ENCODE results near the gene LDHD. TPM values are rescaled to one million over a fixed set of nuclear protein-coding genes. Genes with fewer than 3 reads are reported as not detected.

LDHD gene
- total and polyA plus RNA-seq, 12 donors, result 60.7 to 135 (median 89.5) TPM

DNA sequence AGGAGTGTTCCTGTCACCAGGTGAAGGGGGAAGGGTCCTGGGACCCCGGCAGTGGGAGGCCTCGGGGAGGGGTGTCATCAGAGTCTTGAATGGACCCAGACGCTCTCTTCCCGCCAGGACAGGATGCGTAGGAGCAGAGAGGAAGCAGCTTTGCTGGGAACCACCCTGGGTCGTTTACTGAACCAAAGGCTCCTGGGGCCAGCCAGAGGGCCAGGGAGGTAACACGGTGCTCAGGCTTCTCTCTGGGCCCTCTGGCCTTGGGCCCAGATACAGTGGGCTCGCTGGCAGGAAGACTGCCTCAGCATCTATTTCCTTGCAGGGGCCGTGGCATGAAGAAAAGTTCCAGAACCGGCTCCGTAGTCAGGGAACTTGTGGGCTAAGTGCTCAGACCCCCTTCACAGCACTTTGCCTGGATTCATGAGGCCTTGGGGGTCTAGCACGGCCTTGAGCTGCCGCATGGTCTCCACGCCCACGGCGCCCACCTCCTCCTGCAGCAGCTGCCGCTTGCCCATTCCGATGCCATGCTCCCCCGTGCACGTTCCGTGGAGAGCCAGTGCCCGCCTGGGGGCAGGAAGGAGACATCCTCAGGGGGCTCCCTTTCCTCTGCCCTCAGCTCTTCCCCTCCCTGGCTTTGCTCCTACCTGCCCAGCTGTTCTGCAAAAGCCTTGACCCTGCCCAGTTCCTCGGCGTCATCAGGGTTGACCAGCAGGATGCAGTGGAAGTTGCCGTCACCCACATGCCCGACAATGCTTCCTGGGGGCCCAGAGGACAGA, 4.4 kb downstream of the LDHD start:
- peak in 1 of 2 donors; percentile 66 for DNase-seq
- peaks cover 0 to 16% (median 0%) of the 10 kb centered on the region in 9 donors for H3K36me3 ChIP-seq
- no peaks in the 10 kb centered on the region for H3K9me3 ChIP-seq
- ATAC-seq, result peak in 5 of 8 donors; percentile 2 to 46 (median 8)
- TF ChIP-seq, protein P1, sequence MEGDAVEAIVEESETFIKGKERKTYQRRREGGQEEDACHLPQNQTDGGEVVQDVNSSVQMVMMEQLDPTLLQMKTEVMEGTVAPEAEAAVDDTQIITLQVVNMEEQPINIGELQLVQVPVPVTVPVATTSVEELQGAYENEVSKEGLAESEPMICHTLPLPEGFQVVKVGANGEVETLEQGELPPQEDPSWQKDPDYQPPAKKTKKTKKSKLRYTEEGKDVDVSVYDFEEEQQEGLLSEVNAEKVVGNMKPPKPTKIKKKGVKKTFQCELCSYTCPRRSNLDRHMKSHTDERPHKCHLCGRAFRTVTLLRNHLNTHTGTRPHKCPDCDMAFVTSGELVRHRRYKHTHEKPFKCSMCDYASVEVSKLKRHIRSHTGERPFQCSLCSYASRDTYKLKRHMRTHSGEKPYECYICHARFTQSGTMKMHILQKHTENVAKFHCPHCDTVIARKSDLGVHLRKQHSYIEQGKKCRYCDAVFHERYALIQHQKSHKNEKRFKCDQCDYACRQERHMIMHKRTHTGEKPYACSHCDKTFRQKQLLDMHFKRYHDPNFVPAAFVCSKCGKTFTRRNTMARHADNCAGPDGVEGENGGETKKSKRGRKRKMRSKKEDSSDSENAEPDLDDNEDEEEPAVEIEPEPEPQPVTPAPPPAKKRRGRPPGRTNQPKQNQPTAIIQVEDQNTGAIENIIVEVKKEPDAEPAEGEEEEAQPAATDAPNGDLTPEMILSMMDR (IDR thresholded peaks at IDR 0.05), result no peak
- peaks cover 0 to 15% (median 0%) of the 10 kb centered on the region in 7 donors for H3K27me3 ChIP-seq
- intact Hi-C loops (cut with DNase I), result loop anchor here (1.0 to 10.0 kb wide), 8 partner anchors 65 to 407 kb away; partner anchors contain the start of genes ZNRF1 (in 4 of the 10) and MLKL (in 1 of the 10)
- WGBS, 2 donors, result 33 to 48% methylated on average over 26 of the region's 26 CpGs
- H3K4me1 ChIP-seq, result peaks cover 15 to 91% (median 80%) of the 10 kb centered on the region in 9 donors
- H3K4me3 ChIP-seq, result peak overlapping the region in 2 of 10 donors; percentile 23 to 31
- H3K27ac ChIP-seq, result peak overlapping the region; percentile 31 to 96 (median 86)

DNA sequence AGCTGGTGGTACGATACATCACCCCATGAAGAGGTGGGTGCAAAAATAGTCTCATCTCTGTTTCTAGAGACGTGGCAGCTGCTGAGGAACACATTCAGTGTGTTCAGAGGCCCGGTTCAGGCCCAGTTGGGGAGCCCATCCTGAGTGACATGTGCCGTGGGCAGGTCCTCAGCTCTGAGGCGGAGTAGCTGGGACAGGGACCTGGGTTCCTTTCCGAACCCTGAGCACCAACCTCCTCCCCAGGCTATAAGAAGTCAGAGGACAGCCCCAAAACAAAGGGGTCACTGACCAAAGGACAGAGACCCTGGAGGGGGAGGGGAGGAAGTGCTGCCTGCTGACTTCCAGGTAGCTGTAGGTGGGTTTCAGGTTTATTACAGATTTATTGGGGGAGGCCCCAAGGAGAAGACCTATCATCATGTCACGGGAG, 5.1 kb downstream of the LDHD start:
- DNase-seq (no peak), ATAC-seq (peak in 7 of 8 donors; percentile 1 to 19 (median 2))
- Histone ChIP-seq H3K36me3 (peaks cover 0 to 21% (median 0%) of the 10 kb centered on the region in 9 donors), H3K4me1 (peaks cover 15 to 92% (median 81%) of the 10 kb centered on the region in 9 donors), H3K9me3 (no peaks in the 10 kb centered on the region), H3K4me3 (peak overlapping the region in 3 of 10 donors; percentile 31 to 39 (median 33)), H3K27ac (peak overlapping the region; percentile 31 to 96 (median 86)), H3K27me3 (peaks cover 0 to 15% (median 0%) of the 10 kb centered on the region in 7 donors)
- TF ChIP-seq, protein P1 (IDR thresholded peaks at IDR 0.05), result peak in 5 of 9 donors; percentile 0 to 36 (median 18)
- WGBS, 2 donors, result 27 to 36% methylated on average over 7 of the region's 7 CpGs
- intact Hi-C loops (cut with DNase I), result loop anchor here (1.0 to 10.0 kb wide), 8 partner anchors 64 to 407 kb away; partner anchors contain the start of genes ZNRF1 (in 4 of the 10) and MLKL (in 1 of the 10)

DNA sequence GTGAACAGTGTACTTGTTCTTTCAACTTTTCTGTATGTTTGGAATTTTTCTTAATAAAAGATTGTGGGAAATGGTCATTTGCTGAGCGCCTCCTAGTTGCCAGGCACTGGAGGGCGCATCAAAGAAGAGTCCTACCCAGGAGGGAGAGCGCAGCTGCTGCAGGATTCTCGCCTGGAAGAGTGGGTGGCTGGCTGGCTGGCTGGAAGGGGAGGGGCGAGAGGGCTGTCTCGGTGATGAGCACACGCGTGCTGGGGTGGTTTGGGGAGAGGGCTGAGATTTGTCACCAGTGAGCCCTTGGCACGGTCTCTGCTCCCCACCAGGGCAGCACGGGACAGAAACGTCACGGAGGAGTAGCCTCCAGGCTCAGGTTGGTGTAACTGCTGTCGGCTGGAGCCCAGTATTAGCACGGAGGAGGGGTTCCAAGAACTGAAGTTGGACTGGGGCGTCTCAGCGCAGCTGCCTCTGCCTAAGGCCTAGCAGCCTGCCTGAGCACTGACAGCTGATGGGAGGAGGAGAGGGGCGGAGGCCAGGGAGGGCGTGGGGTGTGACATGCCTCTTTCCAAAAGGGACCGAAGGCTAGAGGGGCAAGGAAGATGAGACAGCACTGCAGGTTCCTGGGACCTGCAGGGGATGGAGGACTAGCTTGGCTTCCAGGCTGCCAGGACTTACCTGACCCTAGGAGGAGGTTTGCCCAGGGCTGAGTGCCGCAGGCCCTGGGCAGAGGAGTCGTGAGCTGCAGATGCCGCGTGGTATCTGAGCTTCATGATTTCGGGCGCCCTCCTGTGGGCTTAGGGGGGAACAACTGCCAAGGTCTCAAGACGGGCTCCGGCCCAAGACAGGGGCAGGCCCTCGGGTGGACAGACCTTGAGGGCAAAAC, 5.7 kb downstream of the LDHD start:
- DNase-seq (peak; percentile 88 to 91), ATAC-seq (peak; percentile 45 to 83 (median 62))
- Histone ChIP-seq H3K4me1 (peaks cover 17 to 94% (median 81%) of the 10 kb centered on the region in 9 donors), H3K4me3 (peak overlapping the region in 8 of 10 donors; percentile 6 to 39 (median 26)), H3K27me3 (peaks cover 0 to 15% (median 0%) of the 10 kb centered on the region in 7 donors), H3K27ac (peak overlapping the region; percentile 57 to 96 (median 86)), H3K9me3 (no peaks in the 10 kb centered on the region), H3K36me3 (peaks cover 0 to 27% (median 0%) of the 10 kb centered on the region in 9 donors)
- intact Hi-C loops (cut with DNase I), result loop anchor here (1.0 to 10.0 kb wide), 8 partner anchors 64 to 406 kb away; partner anchors contain the start of genes ZNRF1 (in 4 of the 10) and MLKL (in 1 of the 10)
- WGBS, 2 donors, result 16 to 17% methylated on average over 28 of the region's 28 CpGs
- TF ChIP-seq, protein P1 (IDR thresholded peaks at IDR 0.05), result peak; percentile 87 to 97 (median 93)

Measured in heart right ventricle (tissue), 16 donors.